ENCODE results near the gene NANOS1. TPM values are rescaled to one million over a fixed set of nuclear protein-coding genes. Genes with fewer than 3 reads are reported as not detected.

The NANOS1 gene
- total and polyA plus RNA-seq, 9 of the 15 experiments (the other 6 are each of a cell fraction or from before 2014, with no cell fraction given): 0.14 to 1.6 (median 0.83) TPM; not detected in 1

- TF ChIP-seq ARID3A (IDR thresholded peaks at IDR 0.05; ENCODE audit: borderline replicate concordance, low read depth, low read length) (no peak), NFRKB (IDR thresholded peaks at IDR 0.05; ENCODE audit: low read depth) (peak; percentile 31; the same call in 1 of the 2 replicates), NRF1 (conservative IDR thresholded peaks at IDR 0.05 in 1 of 2, IDR thresholded peaks at IDR 0.05 in 1 of 2) (peak; percentile 90 to 92), DACH1 (IDR thresholded peaks at IDR 0.05; ENCODE audit: partially characterized antibody) (no peak), USF1 (CRISPR knock-in tag; IDR thresholded peaks at IDR 0.05) (peak; percentile 95), FIP1L1 (IDR thresholded peaks at IDR 0.05; ENCODE audit: low read depth, low read length, poor library complexity, severe bottlenecking) (peak; percentile 31), TBP (optimal IDR thresholded peaks at IDR 0.05; ENCODE audit: low read depth, low read length) (peak; percentile 92), FOXP1 (CRISPR knock-in tag; IDR thresholded peaks at IDR 0.05) (no peak), MAFK (IDR thresholded peaks at IDR 0.05; ENCODE audit: low read length) (peak; percentile 40; the same call in 1 of the 2 replicates), KDM4B (IDR thresholded peaks at IDR 0.05; ENCODE audit: borderline replicate concordance in 2 of 2, low read depth in 1 of 2) (no peak), RNF2 (IDR thresholded peaks at IDR 0.05) (0 out of 2 replicates have a peak, but pooled peaks have one; percentile 25), MYC (IDR thresholded peaks at IDR 0.05; ENCODE audit: low read depth, low read length) (peak; percentile 95), MYC (CRISPR knock-in tag; IDR thresholded peaks at IDR 0.05; ENCODE audit: borderline replicate concordance, low read depth) (no peak), GTF2E2 (tag; IDR thresholded peaks at IDR 0.05) (peak; percentile 86), RBM39 (optimal IDR thresholded peaks at IDR 0.05; ENCODE audit: low read depth, low read length) (no peak), L3MBTL2 (IDR thresholded peaks at IDR 0.05) (peak; percentile 93), RBFOX2 (IDR thresholded peaks at IDR 0.05; ENCODE audit: low read depth, low read length) (peak; percentile 99), TAF1 (IDR thresholded peaks at IDR 0.05; ENCODE audit: control insufficient read depth, extremely low read depth, insufficient read depth, low read length, severe bottlenecking) (peak; percentile 95), YBX1 (IDR thresholded peaks at IDR 0.05) (no peak), ZNF609 (CRISPR knock-in tag; IDR thresholded peaks at IDR 0.05; ENCODE audit: borderline replicate concordance) (0 out of 2 replicates have a peak, but pooled peaks have one; percentile 19), MEIS2 (IDR thresholded peaks at IDR 0.05; ENCODE audit: partially characterized antibody) (peak; percentile 55)
Measured at GRCh38 chr10:119080521-119081259, 51.2 kb downstream of the NANOS1 start, which contains the start of gene EIF3A (continued).
